IMR-90 (cell line): ENCODE results near the gene CCPG1. TPM values are rescaled to one million over a fixed set of nuclear protein-coding genes. Genes with fewer than 3 reads are reported as not detected.

Source experiments
- ATAC-seq: fragments of 200-7000 bp; cut with Tn5 transposase; 2 replicates; pipeline ENCODE4 v1.9.1; 2020; ENCODE audit warnings: low read depth, mild to moderate bottlenecking, moderate library complexity
- BruUV-seq: library from RNA; stranded (reverse); fragments of 400-500 nt; replicated peaks from 2 replicates; lab custom pipeline; 2021; lab: Mats Ljungman, UMichigan
- CTCF ChIA-PET: fragments of 300-600 bp; formaldehyde crosslinking; extraction: SDS; loops from one replicate; lab custom pipeline; 2021; ENCODE audit warnings: antibody characterized with exemption; lab: Yijun Ruan, JAX
- POLR2A ChIA-PET: fragments of 300-600 bp; sonication (Branson Sonifier 250); formaldehyde crosslinking; loops from one replicate; lab custom pipeline; 2022; ENCODE audit warnings: antibody characterized with exemption; ENCODE audit not compliant: unreplicated experiment; lab: Charles Lee
- DNase-seq: peaks from one replicate; pipeline ENCODE4 v3.0.0; 2013
- H2AFZ ChIP-seq: replicated peaks from 2 replicates; pipeline ENCODE3; 2013; ENCODE audit warnings: low read length, mild to moderate bottlenecking; ENCODE audit not compliant: poor library complexity
- H2AK5ac ChIP-seq: 2 replicates; pipeline ENCODE4 v1.6.1; 2013; ENCODE audit warnings: low read depth, low read length, inconsistent platforms
- H2AK9ac ChIP-seq: replicated peaks from 2 replicates; pipeline ENCODE3; 2013; ENCODE audit warnings: mild to moderate bottlenecking, low read depth, low read length, moderate library complexity; ENCODE audit not compliant: poor library complexity
- H2BK120ac ChIP-seq: 2 replicates; pipeline ENCODE4 v1.6.1; 2013; ENCODE audit warnings: low read depth, low read length, inconsistent platforms
- H2BK15ac ChIP-seq: 3 replicates; pipeline ENCODE4 v1.6.1; 2013; ENCODE audit warnings: low read depth, low read length, inconsistent platforms
- H2BK20ac ChIP-seq: 2 replicates; pipeline ENCODE4 v1.6.1; 2013; ENCODE audit warnings: low read depth, mild to moderate bottlenecking, inconsistent platforms, low read length, moderate library complexity
- H2BK5ac ChIP-seq: 2 replicates; pipeline ENCODE4 v1.6.1; 2013; ENCODE audit warnings: mild to moderate bottlenecking, low read depth, low read length, inconsistent platforms; ENCODE audit not compliant: poor library complexity, severe bottlenecking
- H3K14ac ChIP-seq: replicated peaks from 2 replicates; pipeline ENCODE4 v1.6.1; 2013; ENCODE audit warnings: low read depth, low read length, inconsistent platforms
- H3K18ac ChIP-seq: 2 replicates; pipeline ENCODE4 v1.6.1; 2013; ENCODE audit warnings: low read depth, low read length, control low read depth
- H3K23ac ChIP-seq: 2 replicates; pipeline ENCODE4 v1.6.1; 2013; ENCODE audit warnings: low read depth, low read length, inconsistent platforms
- H3K27ac ChIP-seq: 2 replicates; pipeline ENCODE4 v1.5.1; 2013; ENCODE audit warnings: mild to moderate bottlenecking, control low read depth, low read length; ENCODE audit not compliant: insufficient read depth
- H3K27me3 ChIP-seq: 2 replicates; pipeline ENCODE4 v1.6.1; 2013; ENCODE audit warnings: low read length; ENCODE audit not compliant: control insufficient read depth, insufficient read depth
- H3K36me3 ChIP-seq: 2 replicates; pipeline ENCODE4 v1.6.1; 2013; ENCODE audit warnings: low read length, mixed read lengths; ENCODE audit not compliant: control insufficient read depth, insufficient read depth
- H3K4ac ChIP-seq: 2 replicates; pipeline ENCODE4 v1.6.1; 2013; ENCODE audit warnings: low read depth, low read length, inconsistent platforms
- H3K4me1 ChIP-seq: 2 replicates; pipeline ENCODE4 v1.6.1; 2013; ENCODE audit warnings: low read length, mixed read lengths; ENCODE audit not compliant: control insufficient read depth, insufficient read depth
- H3K4me2 ChIP-seq: 2 replicates; pipeline ENCODE4 v1.6.1; 2013; ENCODE audit warnings: low read depth, mild to moderate bottlenecking, control low read depth, low read length, moderate library complexity
- H3K4me3 ChIP-seq: 2 replicates; pipeline ENCODE4 v1.5.1; 2013; ENCODE audit warnings: low read depth, mild to moderate bottlenecking, control low read depth, low read length, moderate library complexity; ENCODE audit not compliant: insufficient read depth
- H3K56ac ChIP-seq: 2 replicates; pipeline ENCODE4 v1.6.1; 2013; ENCODE audit warnings: low read length, inconsistent platforms; ENCODE audit not compliant: insufficient read depth; ENCODE audit errors: extremely low read depth
- H3K79me1 ChIP-seq, 2 experiments: 2 replicates each; pipeline ENCODE4 v1.6.1; 2013; ENCODE audit warnings: low read length in 2 of 2, inconsistent platforms in 1 of 2, low read depth in 1 of 2
- H3K9ac ChIP-seq: 2 replicates; pipeline ENCODE4 v1.6.1; 2013; ENCODE audit warnings: low read depth, low read length, control low read depth
- H3K9me1 ChIP-seq: 2 replicates; pipeline ENCODE4 v1.6.1; 2013; ENCODE audit warnings: low read length, inconsistent platforms; ENCODE audit not compliant: insufficient read depth
- H3K9me3 ChIP-seq: 2 replicates; pipeline ENCODE4 v1.6.1; 2013; ENCODE audit warnings: low read length; ENCODE audit not compliant: control insufficient read depth, insufficient read depth
- H4K20me1 ChIP-seq: 2 replicates; pipeline ENCODE4 v1.6.1; 2013; ENCODE audit warnings: low read length, inconsistent platforms; ENCODE audit not compliant: insufficient read depth
- H4K5ac ChIP-seq: 2 replicates; pipeline ENCODE4 v1.6.1; 2013; ENCODE audit warnings: mild to moderate bottlenecking, low read depth, low read length, control low read depth
- H4K8ac ChIP-seq, 2 experiments: 2 replicates each; pipeline ENCODE4 v1.6.1; 2013; ENCODE audit warnings: low read depth in 2 of 2, low read length in 2 of 2, control low read depth in 1 of 2, inconsistent platforms in 1 of 2
- H4K91ac ChIP-seq: 2 replicates; pipeline ENCODE4 v1.6.1; 2013; ENCODE audit warnings: low read depth, low read length, inconsistent platforms; ENCODE audit not compliant: insufficient read depth
- BHLHE40 ChIP-seq: fragments of 150-350 bp; IDR thresholded peaks from 2 replicates; pipeline ENCODE4 v1.6.1; 2016; ENCODE audit warnings: mild to moderate bottlenecking, low read depth, low read length
- CEBPB ChIP-seq: IDR thresholded peaks from 2 replicates; pipeline ENCODE4 v1.6.1; 2012; ENCODE audit warnings: low read depth, low read length, improper control_type of control experiment
- MAFK ChIP-seq: IDR thresholded peaks from 2 replicates; pipeline ENCODE4 v1.6.1; 2012; ENCODE audit warnings: low read depth, low read length, improper control_type of control experiment
- NFE2L2 ChIP-seq: fragments of 150-350 bp; IDR thresholded peaks from 2 replicates; pipeline ENCODE4 v1.6.1; 2016; ENCODE audit warnings: low read depth, mild to moderate bottlenecking, low read length
- POLR2A ChIP-seq: IDR thresholded peaks from 2 replicates; pipeline ENCODE4 v1.6.1; 2012; ENCODE audit warnings: mild to moderate bottlenecking, low read depth, low read length
- RAD21 ChIP-seq: IDR thresholded peaks from 2 replicates; pipeline ENCODE4 v1.6.1; 2012; ENCODE audit warnings: low read length, improper control_type of control experiment
- RCOR1 ChIP-seq: IDR thresholded peaks from 2 replicates; pipeline ENCODE4 v1.6.1; 2012; ENCODE audit warnings: mild to moderate bottlenecking, low read length, improper control_type of control experiment; ENCODE audit not compliant: insufficient replicate concordance
- SMC3 ChIP-seq: fragments of 150-350 bp; IDR thresholded peaks from 2 replicates; pipeline ENCODE4 v1.6.1; 2016; ENCODE audit warnings: low read depth, mild to moderate bottlenecking, antibody characterized with exemption, low read length, moderate library complexity
- dilution Hi-C: fragments of 300-500 bp; cut with HindIII; formaldehyde crosslinking; loops from one replicate; pipeline ENCODE4 v1.14.3; 2018; ENCODE audit warnings: low sequenced_read_pairs; ENCODE audit not compliant: unreplicated experiment
- in situ Hi-C: fragments of 300-500 bp; cut with MboI; formaldehyde crosslinking; loops from 3 replicates; pipeline ENCODE4 v1.14.3; 2019; ENCODE audit warnings: low sequenced_read_pairs, inconsistent platforms, mixed read lengths
- intact Hi-C: fragments of 100-400 bp; cut with micrococcal nuclease; formaldehyde crosslinking; loops from 2 replicates; pipeline ENCODE4 v1.10.0; 2022
- polyA plus RNA-seq, 3 experiments: library from polyadenylated mRNA; depleted of rRNA; stranded (reverse); fragments of >200 nt; gene quantifications; 2 replicates each; pipeline ENCODE4 v1.2.3, GENCODE V29; 2012; ENCODE audit warnings: low replicate concordance in 1 of 3
- total RNA-seq: library from RNA; depleted of rRNA; stranded (reverse); fragments of >200 nt; gene quantifications from 2 replicates; pipeline ENCODE4 v1.2.3, GENCODE V29; 2012
- TF ChIP-seq, protein P1 (sequence below): conservative IDR thresholded peaks from 2 replicates; pipeline ENCODE4 v1.5.1; 2012; ENCODE audit warnings: mild to moderate bottlenecking, low read depth, low read length, improper control_type of control experiment

CCPG1 gene
- total and polyA plus RNA-seq, 2 of the 4 experiments (the other 2 are of a cell fraction) = 11.4 to 14.3 TPM

DNA sequence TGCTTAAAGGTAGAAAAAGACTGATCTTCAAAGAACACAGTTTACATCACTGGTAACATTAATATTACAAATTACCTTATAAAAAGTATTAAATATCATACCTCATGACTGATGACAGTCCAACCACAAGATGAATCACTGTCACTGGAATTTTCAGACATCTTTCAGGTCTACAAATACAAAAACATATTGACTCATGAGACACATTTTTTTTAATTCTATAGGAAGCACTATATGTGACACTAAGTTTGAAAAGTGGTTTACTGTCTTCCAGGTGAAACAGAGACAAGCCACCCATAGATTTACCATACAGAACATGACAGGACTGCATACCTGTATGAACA is 18.9 kb downstream of the CCPG1 start:
- H3K27ac ChIP-seq = no peak overlapping the region
- ATAC-seq (peak; percentile 24), DNase-seq (peak; percentile 35)
- no peak overlapping the region for H2AK9ac ChIP-seq
- H3K9me1 ChIP-seq = no peaks in the 10 kb centered on the region
- TF ChIP-seq SMC3 = no peak
- no peak for TF ChIP-seq BHLHE40
- no peak for TF ChIP-seq NFE2L2
- TF ChIP-seq RAD21 = no peak
- TF ChIP-seq CEBPB = no peak
- TF ChIP-seq, protein P1, sequence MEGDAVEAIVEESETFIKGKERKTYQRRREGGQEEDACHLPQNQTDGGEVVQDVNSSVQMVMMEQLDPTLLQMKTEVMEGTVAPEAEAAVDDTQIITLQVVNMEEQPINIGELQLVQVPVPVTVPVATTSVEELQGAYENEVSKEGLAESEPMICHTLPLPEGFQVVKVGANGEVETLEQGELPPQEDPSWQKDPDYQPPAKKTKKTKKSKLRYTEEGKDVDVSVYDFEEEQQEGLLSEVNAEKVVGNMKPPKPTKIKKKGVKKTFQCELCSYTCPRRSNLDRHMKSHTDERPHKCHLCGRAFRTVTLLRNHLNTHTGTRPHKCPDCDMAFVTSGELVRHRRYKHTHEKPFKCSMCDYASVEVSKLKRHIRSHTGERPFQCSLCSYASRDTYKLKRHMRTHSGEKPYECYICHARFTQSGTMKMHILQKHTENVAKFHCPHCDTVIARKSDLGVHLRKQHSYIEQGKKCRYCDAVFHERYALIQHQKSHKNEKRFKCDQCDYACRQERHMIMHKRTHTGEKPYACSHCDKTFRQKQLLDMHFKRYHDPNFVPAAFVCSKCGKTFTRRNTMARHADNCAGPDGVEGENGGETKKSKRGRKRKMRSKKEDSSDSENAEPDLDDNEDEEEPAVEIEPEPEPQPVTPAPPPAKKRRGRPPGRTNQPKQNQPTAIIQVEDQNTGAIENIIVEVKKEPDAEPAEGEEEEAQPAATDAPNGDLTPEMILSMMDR = no peak
- no peak for TF ChIP-seq MAFK
- TF ChIP-seq POLR2A = no peak
- TF ChIP-seq RCOR1 = no peak
- no peak overlapping the region for H3K9ac ChIP-seq
- no peak overlapping the region for H2BK120ac ChIP-seq
- H3K14ac ChIP-seq = no peak overlapping the region
- in situ Hi-C loops = no loop called here
- H3K36me3 ChIP-seq = no peaks in the 10 kb centered on the region
- ChIA-PET POLR2A (interaction anchor here (0.6 kb wide), 1 partner anchor 9 kb away, joined by 9 read pairs; no protein-coding TSS in a partner anchor), CTCF (interaction anchor here (0.6 to 0.8 kb wide), 5 partner anchors 24 to 760 kb away, joined by 3 to 8 read pairs (median 4); no protein-coding TSS in a partner anchor)
- dilution Hi-C loops = no loop called here
- no peak overlapping the region for H2BK15ac ChIP-seq
- no peaks in the 10 kb centered on the region for H4K20me1 ChIP-seq
- H3K9me3 ChIP-seq = no peaks in the 10 kb centered on the region
- H3K18ac ChIP-seq = no peak overlapping the region
- H2BK20ac ChIP-seq = no peak overlapping the region
- intact Hi-C loops = no loop called here
- H3K4me1 ChIP-seq = peaks cover 2% of the 10 kb centered on the region
- H3K4me3 ChIP-seq = no peak overlapping the region
- H2AFZ ChIP-seq = no peak overlapping the region
- H3K23ac ChIP-seq = no peak overlapping the region
- H3K4ac ChIP-seq = no peak overlapping the region
- no peak overlapping the region for H2BK5ac ChIP-seq
- no peak overlapping the region for H2AK5ac ChIP-seq
- BruUV-seq = no TSS peak
- no peak overlapping the region for H4K91ac ChIP-seq
- no peaks in the 10 kb centered on the region for H3K27me3 ChIP-seq
- no peaks in the 10 kb centered on the region; a peak in 2 of 4 replicates for H3K79me1 ChIP-seq
- H4K8ac ChIP-seq = no peak overlapping the region
- no peak overlapping the region for H3K4me2 ChIP-seq
- H3K56ac ChIP-seq = no peak overlapping the region
- H4K5ac ChIP-seq = no peak overlapping the region
